DND-41 (cell line): ENCODE measurements around the gene SEC14L5.

ENCODE experiments used
- EZH2 ChIP-seq: IDR thresholded peaks from 3 replicates; pipeline ENCODE4 v1.6.1; 2012; ENCODE audit warnings: borderline replicate concordance, low read depth, mild to moderate bottlenecking, moderate library complexity, low read length, inconsistent platforms; ENCODE audit not compliant: severe bottlenecking
- TF ChIP-seq, protein P1 (sequence below): IDR thresholded peaks from 2 replicates; pipeline ENCODE4 v1.5.1; 2012; ENCODE audit warnings: borderline replicate concordance, low read length, moderate library complexity, mild to moderate bottlenecking; ENCODE audit not compliant: poor library complexity, severe bottlenecking; ENCODE audit errors: extremely low read depth

DNA sequence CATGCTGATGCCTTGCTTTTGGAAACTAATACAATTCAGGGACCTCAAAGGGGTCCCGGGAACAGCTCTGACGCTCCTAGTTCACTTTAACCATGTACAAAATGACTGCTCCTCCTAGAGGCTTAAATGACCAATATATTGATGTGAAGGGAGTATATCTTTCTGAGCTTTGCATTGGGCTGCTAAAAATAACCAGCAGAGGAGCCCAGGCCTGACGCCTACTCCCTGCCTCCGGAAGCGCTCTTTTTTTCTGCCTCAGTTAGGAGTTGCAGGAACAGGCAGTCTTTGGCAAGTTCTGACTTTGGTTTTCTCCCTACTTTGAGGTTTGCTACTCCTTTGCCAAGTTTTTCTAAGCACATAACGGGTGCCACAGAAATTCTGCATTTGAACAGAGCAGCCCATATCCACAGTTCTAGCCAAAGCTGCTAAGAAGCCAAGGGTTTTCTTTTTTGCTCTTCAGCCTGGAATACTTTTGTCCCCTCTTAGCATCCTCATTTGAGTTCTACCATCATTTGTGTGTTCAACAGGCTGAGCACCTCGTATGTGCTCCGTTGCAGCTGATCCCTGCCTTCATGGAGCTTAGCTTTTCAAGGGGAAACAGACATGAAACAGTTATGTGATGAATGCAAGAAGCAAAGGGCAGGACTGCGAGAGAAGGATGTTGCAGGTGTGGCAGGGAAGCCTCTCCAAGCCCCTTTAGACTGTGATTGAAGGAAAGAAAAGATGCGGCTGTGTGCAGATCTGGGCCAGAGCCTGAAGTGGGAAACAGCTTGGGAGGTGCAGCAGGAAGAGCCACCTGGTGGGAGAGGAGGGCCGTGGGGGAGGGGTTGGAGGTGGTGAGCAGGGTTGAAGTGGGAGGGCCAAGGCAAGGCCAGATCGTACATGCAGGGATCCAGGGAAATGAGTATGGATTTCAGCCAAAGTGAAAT, 78.4 kb downstream of the SEC14L5 start:
- TF ChIP-seq, protein P1, sequence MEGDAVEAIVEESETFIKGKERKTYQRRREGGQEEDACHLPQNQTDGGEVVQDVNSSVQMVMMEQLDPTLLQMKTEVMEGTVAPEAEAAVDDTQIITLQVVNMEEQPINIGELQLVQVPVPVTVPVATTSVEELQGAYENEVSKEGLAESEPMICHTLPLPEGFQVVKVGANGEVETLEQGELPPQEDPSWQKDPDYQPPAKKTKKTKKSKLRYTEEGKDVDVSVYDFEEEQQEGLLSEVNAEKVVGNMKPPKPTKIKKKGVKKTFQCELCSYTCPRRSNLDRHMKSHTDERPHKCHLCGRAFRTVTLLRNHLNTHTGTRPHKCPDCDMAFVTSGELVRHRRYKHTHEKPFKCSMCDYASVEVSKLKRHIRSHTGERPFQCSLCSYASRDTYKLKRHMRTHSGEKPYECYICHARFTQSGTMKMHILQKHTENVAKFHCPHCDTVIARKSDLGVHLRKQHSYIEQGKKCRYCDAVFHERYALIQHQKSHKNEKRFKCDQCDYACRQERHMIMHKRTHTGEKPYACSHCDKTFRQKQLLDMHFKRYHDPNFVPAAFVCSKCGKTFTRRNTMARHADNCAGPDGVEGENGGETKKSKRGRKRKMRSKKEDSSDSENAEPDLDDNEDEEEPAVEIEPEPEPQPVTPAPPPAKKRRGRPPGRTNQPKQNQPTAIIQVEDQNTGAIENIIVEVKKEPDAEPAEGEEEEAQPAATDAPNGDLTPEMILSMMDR, result no peak
- TF ChIP-seq EZH2, result no peak
